Measurements from ENCODE around the gene CALCB.

The CALCB gene

DNA sequence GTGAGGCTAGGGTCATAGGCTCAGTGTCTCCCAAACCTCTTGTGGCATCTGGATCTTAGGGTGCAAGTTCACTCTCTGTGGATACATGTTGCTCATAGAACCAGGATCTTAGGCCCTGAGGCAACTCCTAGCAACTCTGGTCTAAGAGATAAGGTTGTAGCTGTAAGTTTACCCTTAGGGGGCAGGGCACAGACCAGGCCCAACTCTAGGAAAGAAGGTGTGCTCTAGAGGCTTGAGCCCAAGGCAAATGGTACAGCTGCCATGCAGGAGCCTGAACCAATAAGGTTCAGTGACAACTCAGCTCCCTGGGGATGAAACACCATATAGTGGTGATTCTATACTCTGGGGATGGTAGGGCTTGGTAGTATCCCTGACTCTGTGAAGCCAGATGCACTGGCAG, 17.8 kb downstream of the CALCB start:
- no peak overlapping the region for H3K27ac ChIP-seq
- TF ChIP-seq, protein P1, sequence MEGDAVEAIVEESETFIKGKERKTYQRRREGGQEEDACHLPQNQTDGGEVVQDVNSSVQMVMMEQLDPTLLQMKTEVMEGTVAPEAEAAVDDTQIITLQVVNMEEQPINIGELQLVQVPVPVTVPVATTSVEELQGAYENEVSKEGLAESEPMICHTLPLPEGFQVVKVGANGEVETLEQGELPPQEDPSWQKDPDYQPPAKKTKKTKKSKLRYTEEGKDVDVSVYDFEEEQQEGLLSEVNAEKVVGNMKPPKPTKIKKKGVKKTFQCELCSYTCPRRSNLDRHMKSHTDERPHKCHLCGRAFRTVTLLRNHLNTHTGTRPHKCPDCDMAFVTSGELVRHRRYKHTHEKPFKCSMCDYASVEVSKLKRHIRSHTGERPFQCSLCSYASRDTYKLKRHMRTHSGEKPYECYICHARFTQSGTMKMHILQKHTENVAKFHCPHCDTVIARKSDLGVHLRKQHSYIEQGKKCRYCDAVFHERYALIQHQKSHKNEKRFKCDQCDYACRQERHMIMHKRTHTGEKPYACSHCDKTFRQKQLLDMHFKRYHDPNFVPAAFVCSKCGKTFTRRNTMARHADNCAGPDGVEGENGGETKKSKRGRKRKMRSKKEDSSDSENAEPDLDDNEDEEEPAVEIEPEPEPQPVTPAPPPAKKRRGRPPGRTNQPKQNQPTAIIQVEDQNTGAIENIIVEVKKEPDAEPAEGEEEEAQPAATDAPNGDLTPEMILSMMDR (IDR thresholded peaks at IDR 0.05), result no peak
- no peak for TF ChIP-seq ZFX (IDR thresholded peaks at IDR 0.05; ENCODE audit: borderline replicate concordance)

DNA sequence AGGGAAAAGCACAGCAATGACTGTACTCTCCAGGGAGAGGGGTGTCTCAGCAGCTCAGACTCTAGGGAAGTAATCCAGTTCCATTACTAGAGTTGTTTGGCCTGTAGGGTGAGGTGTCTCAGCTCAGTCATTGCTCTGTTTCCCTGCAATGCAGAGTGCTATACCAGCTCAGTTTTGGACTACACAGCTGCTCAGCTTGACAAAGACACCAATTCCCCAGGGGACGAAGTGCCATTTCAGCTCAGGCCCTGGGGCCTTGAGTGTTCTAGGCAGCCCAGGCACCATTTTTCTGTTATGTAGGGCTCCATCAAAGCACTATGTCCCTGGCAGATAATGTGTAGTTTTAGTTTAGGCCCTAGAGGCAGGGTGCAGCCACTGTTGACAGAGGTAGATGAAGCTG, 18.2 kb downstream of the CALCB start:
- no peak overlapping the region for H3K27ac ChIP-seq
- no peak for TF ChIP-seq ZFX (IDR thresholded peaks at IDR 0.05; ENCODE audit: borderline replicate concordance)
- TF ChIP-seq, protein P1 (IDR thresholded peaks at IDR 0.05), result no peak

DNA sequence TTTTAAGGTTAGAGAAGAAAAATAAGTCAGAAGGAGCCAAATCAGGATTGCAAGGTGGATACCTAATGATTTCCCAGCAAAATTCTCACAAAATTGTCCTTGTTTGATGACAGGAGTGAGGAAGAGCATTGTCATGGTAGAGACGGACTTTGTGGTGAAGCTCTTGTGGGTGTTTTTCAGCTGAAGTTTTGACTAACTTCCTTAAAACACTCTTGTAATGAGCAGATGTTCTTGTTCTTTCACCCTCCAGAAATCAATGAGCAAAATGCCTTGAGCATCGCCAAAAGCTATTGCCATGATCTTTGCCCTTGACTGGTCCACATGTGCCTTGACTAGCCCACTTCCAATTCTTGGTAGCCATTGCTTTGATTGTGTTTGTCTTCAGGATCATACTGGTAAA, 20.0 kb downstream of the CALCB start:
- TF ChIP-seq, protein P1 (IDR thresholded peaks at IDR 0.05), result no peak
- TF ChIP-seq ZFX (IDR thresholded peaks at IDR 0.05; ENCODE audit: borderline replicate concordance), result no peak

DNA sequence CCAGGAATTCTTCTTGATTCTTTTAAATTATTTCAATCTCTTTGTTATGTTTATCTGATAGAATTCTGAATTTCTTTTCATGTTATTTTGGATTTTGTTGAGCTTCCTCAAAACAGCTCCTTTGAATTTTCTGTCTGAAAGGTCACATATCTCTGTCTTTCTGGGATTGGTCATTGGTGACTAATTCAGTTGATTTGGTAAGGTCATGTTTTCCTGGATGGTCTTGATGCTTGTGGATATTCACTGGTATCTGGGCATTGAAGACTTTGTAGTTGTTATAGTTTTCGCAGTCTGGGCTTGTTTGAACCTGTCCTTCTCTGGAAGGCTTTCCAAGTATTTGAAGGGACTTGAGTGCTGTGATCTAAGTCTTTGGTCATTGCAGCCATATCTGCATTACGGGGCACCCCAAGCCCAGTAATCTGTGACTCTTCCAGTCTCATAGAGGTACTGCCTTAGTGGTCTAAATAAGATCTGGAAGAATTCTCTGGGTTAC, 22.4 kb downstream of the CALCB start:
- no peak overlapping the region for H3K27ac ChIP-seq
- TF ChIP-seq, protein P1 (IDR thresholded peaks at IDR 0.05), result no peak
- no peak for TF ChIP-seq ZFX (IDR thresholded peaks at IDR 0.05; ENCODE audit: borderline replicate concordance)

More for the DNA sequence above, 20.0 kb downstream of the CALCB start:
- H3K27ac ChIP-seq, result no peak overlapping the region

DNA sequence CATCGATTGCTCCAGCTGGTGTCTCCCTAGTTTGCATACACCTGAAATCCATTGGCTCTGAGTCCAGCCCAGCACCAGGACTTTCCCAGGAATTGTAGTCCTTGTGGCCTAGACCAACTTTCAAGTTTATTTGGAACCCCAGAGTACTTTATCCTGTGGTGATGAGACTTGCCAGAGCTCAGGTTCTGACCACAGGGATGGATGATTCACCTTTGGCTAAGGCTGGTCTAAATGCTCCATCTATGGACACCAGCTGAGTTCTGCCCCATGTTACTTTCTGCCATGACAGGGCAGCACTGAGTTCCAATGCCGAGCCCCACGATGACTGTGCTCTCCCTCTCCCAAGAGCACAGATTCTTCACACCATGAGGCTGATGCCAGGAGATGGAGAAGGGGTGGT, 24.0 kb downstream of the CALCB start:
- no peak overlapping the region for H3K27ac ChIP-seq
- no peak for TF ChIP-seq ZFX (IDR thresholded peaks at IDR 0.05; ENCODE audit: borderline replicate concordance)
- TF ChIP-seq, protein P1 (IDR thresholded peaks at IDR 0.05), result no peak

DNA sequence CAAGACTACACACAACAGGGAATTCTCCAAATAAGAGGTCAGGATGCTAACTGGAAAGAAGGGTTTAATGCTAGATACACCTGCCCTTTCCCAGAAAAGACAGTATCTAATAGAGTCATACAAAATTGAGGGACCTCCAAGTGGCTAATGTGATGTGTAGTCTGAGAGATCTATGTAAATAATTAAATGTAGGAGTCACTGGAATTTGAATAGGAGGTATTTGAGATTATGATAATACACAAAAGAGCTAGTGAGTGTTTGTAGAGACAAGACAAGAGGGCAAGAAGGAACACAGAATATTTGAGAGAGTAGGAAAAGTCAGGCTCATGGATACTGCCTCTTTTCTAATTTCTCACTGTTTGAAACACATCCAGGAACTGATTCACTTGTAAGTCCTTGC, 25.9 kb downstream of the CALCB start:
- H3K27ac ChIP-seq, result no peak overlapping the region
- TF ChIP-seq, protein P1 (IDR thresholded peaks at IDR 0.05), result no peak
- TF ChIP-seq ZFX (IDR thresholded peaks at IDR 0.05; ENCODE audit: borderline replicate concordance), result no peak

DNA sequence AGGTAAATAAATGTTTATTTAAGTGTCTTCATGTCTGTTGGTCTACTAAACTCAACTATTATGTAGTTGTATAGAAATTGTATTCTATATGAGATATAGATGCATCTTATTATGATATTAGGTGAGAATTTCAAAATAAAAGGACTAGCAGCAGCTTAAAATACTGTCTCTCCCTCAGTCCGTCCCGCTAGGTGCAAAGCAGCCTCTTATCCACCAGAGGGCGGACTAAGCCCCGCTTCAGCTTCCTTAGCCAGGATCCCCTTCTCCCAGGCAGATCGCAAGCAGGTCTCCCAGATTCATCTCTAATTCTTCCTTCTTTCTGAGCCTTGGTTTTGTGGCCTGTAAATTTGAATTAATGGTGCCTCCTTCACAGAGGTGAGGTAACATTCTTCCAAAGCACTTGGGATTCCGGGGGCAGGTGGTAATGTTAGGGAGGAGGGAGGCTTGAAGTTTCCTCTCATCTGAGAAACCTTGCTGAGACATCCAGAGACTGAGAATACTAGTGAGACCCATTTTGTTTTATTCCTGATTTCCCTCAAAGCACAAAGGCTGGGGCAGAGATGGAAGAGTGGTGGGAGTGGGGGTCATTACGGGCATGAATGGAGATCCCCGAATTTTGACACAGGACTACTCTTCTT, 27.8 kb downstream of the CALCB start:
- H3K27ac ChIP-seq, result no peak overlapping the region
- no peak for TF ChIP-seq ZFX (IDR thresholded peaks at IDR 0.05; ENCODE audit: borderline replicate concordance)
- TF ChIP-seq, protein P1 (IDR thresholded peaks at IDR 0.05), result peak; percentile 94
